Stimulated activated CD8-positive, alpha-beta memory T cell treated with anti-CD3 and anti-CD28 coated beads, Interleukin-4, amount 100 ng/mL, for 1 hour (primary cell): ENCODE measurements around the gene TATDN3.
"Not testable (repeated sequence)": the region's sequence is repeated elsewhere in the genome, so short reads cannot be mapped to it uniquely, and the experiment has no call there.

Source experiments
- DNase-seq, 2 donors: peaks; one replicate each; pipeline ENCODE4 v3.0.0-alpha.2; 2020; ENCODE audit warnings: low read depth in 2 of 2, low spot score in 1 of 2

TATDN3 gene

GRCh38 chr1:212827831-212828278, 36.2 kb downstream of the TATDN3 start:
- no peak for DNase-seq

GRCh38 chr1:212828395-212828794, 36.7 kb downstream of the TATDN3 start:
- DNase-seq: no peak

- DNase-seq: not testable (repeated sequence)
Measured at GRCh38 chr1:212833211-212834207, 41.8 kb downstream of the TATDN3 start.

GRCh38 chr1:212838145-212838544, 46.5 kb downstream of the TATDN3 start:
- no peak for DNase-seq

GRCh38 chr1:212844521-212844920, 52.8 kb downstream of the TATDN3 start:
- not testable (repeated sequence) for DNase-seq

- no peak for DNase-seq
Measured at GRCh38 chr1:212847549-212847948, 55.9 kb downstream of the TATDN3 start, which contains the start of gene SPATA45. TSS of gene SPATA45 (minus strand) at chr1:212847649. CDS start at chr1:212836149, 11,500 bp downstream.

- no peak for DNase-seq
Measured at GRCh38 chr1:212852105-212852688, 60.5 kb downstream of the TATDN3 start.

GRCh38 chr1:212853658-212854057, 62.0 kb downstream of the TATDN3 start:
- no peak for DNase-seq

- no peak for DNase-seq
Measured at GRCh38 chr1:212856755-212857154, 65.1 kb downstream of the TATDN3 start.

- DNase-seq: peak; percentile 75 to 78
Measured at GRCh38 chr1:212857992-212858460, 66.3 kb downstream of the TATDN3 start, which contains the start of gene FLVCR1. TSS of gene FLVCR1 (plus strand) at chr1:212858275. CDS start at chr1:212858453, 178 bp downstream.

- DNase-seq: peak in 1 of 2 donors; percentile 1
Measured at GRCh38 chr1:212858461-212859265, 67.0 kb downstream of the TATDN3 start.

GRCh38 chr1:212860713-212861581, 69.3 kb downstream of the TATDN3 start:
- DNase-seq: no peak

GRCh38 chr1:212862111-212862690, 70.5 kb downstream of the TATDN3 start:
- no peak for DNase-seq

GRCh38 chr1:212863345-212863744, 71.7 kb downstream of the TATDN3 start:
- DNase-seq: not testable (repeated sequence)

GRCh38 chr1:212864201-212864600, 72.5 kb downstream of the TATDN3 start:
- DNase-seq: no peak
